CD14-positive monocyte (primary cell): ENCODE measurements around the gene MAP1LC3B2. TPM values are rescaled to one million over a fixed set of nuclear protein-coding genes. Genes with fewer than 3 reads are reported as not detected.

Experiments used
- DNase-seq, 3 donors: peaks; one replicate each; pipeline ENCODE4 v3.0.0-alpha.2; 2011 to 2022
- H2AFZ ChIP-seq: 2 replicates; pipeline ENCODE4 v1.6.0; 2012; ENCODE audit warnings: mild to moderate bottlenecking, low read depth, low read length, inconsistent platforms; ENCODE audit not compliant: insufficient read depth, poor library complexity, severe bottlenecking
- H3K27ac ChIP-seq, 2 donors: 1 replicate in 1 of 2; 2 replicates in 1 of 2; pipeline ENCODE4 v1.5.1; 2012 to 2013; ENCODE audit warnings: low read length in 2 of 2, control low read depth in 1 of 2, inconsistent platforms in 1 of 2, low read depth in 1 of 2, mild to moderate bottlenecking in 1 of 2
- H3K27me3 ChIP-seq, 2 donors: one replicate each; pipeline versions ENCODE4 v1.6.0 to v1.6.1; 2011 to 2013; ENCODE audit warnings: low read length in 2 of 2; ENCODE audit not compliant: control insufficient read depth in 2 of 2, insufficient read depth in 2 of 2
- H3K36me3 ChIP-seq, 2 donors: replicated peaks in 1 of 2; 1 replicate in 1 of 2; 2 replicates in 1 of 2; pipeline versions ENCODE4 v1.5.1 to v1.6.1; 2012 to 2013; ENCODE audit warnings: low read length in 2 of 2, control low read depth in 1 of 2, inconsistent platforms in 1 of 2, mild to moderate bottlenecking in 1 of 2; ENCODE audit not compliant: insufficient read depth in 2 of 2, control insufficient read depth in 1 of 2
- H3K4me1 ChIP-seq, 2 donors: 1 replicate in 1 of 2; 2 replicates in 1 of 2; pipeline versions ENCODE4 v1.5.1 to v1.6.1; 2012 to 2013; ENCODE audit warnings: low read length in 2 of 2, control low read depth in 1 of 2, inconsistent platforms in 1 of 2, mild to moderate bottlenecking in 1 of 2, moderate library complexity in 1 of 2; ENCODE audit not compliant: insufficient read depth in 2 of 2, control insufficient read depth in 1 of 2
- H3K4me2 ChIP-seq: replicated peaks from 2 replicates; pipeline ENCODE3; 2012; ENCODE audit warnings: low read length, moderate library complexity, mild to moderate bottlenecking; ENCODE audit not compliant: poor library complexity, severe bottlenecking; ENCODE audit errors: extremely low read depth
- H3K4me3 ChIP-seq, 3 experiments: fragments of 200-600 bp in 1 of 3; sonication (generic) in 1 of 3; replicated peaks in 1 of 3; 1 replicate in 2 of 3; 2 replicates in 1 of 3; pipeline ENCODE4 v1.5.1; 2011 to 2013; ENCODE audit warnings: low read length in 3 of 3, mild to moderate bottlenecking in 3 of 3, control low read depth in 2 of 3, low read depth in 2 of 3, inconsistent platforms in 1 of 3, moderate library complexity in 1 of 3
- H3K79me2 ChIP-seq: 2 replicates; pipeline ENCODE4 v1.6.0; 2012; ENCODE audit warnings: mild to moderate bottlenecking, control low read depth, inconsistent platforms, low read length, moderate library complexity; ENCODE audit not compliant: insufficient read depth
- H3K9ac ChIP-seq: 2 replicates; pipeline ENCODE4 v1.6.0; 2017; ENCODE audit warnings: low read length, mild to moderate bottlenecking; ENCODE audit not compliant: insufficient read depth, poor library complexity, severe bottlenecking
- H3K9me3 ChIP-seq, 2 donors: replicated peaks in 1 of 2; 1 replicate in 1 of 2; 2 replicates in 1 of 2; pipeline versions ENCODE4 v1.5.1 to v1.6.1; 2012 to 2013; ENCODE audit warnings: low read length in 2 of 2, control low read depth in 1 of 2; ENCODE audit not compliant: control insufficient read depth in 1 of 2, insufficient read depth in 1 of 2
- H4K20me1 ChIP-seq: 2 replicates; pipeline ENCODE4 v1.6.0; 2012; ENCODE audit warnings: mild to moderate bottlenecking, low read length, control low read depth, moderate library complexity; ENCODE audit not compliant: insufficient read depth
- H3K27ac Mint-ChIP-seq, 7 donors: one replicate each; pipeline ENCODE4 v1.8.0; 2020; ENCODE audit warnings: mild to moderate bottlenecking in 7 of 7, mixed read lengths in 7 of 7, moderate library complexity in 6 of 7, inconsistent platforms in 2 of 7
- H3K27me3 Mint-ChIP-seq, 3 donors: one replicate each; pipeline ENCODE4 v1.8.0; 2021 to 2022; ENCODE audit warnings: low read depth in 3 of 3, mild to moderate bottlenecking in 3 of 3, mixed read lengths in 3 of 3, moderate library complexity in 3 of 3, inconsistent platforms in 1 of 3
- H3K36me3 Mint-ChIP-seq, 2 donors: one replicate each; pipeline ENCODE4 v1.8.0; 2020; ENCODE audit warnings: mixed read lengths in 2 of 2, inconsistent platforms in 1 of 2, mild to moderate bottlenecking in 1 of 2
- H3K4me1 Mint-ChIP-seq: one replicate; pipeline ENCODE4 v1.8.0; 2020; ENCODE audit warnings: mild to moderate bottlenecking, mixed read lengths
- H3K4me3 Mint-ChIP-seq, 2 donors: one replicate each; pipeline ENCODE4 v1.8.0; 2020; ENCODE audit warnings: mild to moderate bottlenecking in 2 of 2, mixed read lengths in 2 of 2, moderate library complexity in 1 of 2
- H3K9me3 Mint-ChIP-seq, 7 donors: one replicate each; pipeline ENCODE4 v1.8.0; 2020 to 2022; ENCODE audit warnings: mixed read lengths in 7 of 7, mild to moderate bottlenecking in 6 of 7, moderate library complexity in 6 of 7, inconsistent platforms in 2 of 7
- CTCF ChIP-seq: fragments of 200-600 bp; IDR thresholded peaks from one replicate; pipeline ENCODE4 v1.8.0; 2022; ENCODE audit warnings: antibody characterized with exemption, mild to moderate bottlenecking
- WGBS: methylation state at CpG from one replicate; pipeline ENCODE4 v1.1.5; 2013; ENCODE audit warnings: missing lambda C conversion rate; ENCODE audit not compliant: insufficient coverage; 5-methylcytosine and 5-hydroxymethylcytosine counted together
- intact Hi-C, 2 donors: fragments of 100-400 bp; cut with micrococcal nuclease; formaldehyde crosslinking; loops; one replicate each; pipeline versions ENCODE4 v1.15.0 to v1.15.1; 2023
- polyA plus RNA-seq, 3 donors: library from polyadenylated mRNA; depleted of rRNA in 1 of 3; unstranded in 2 of 3; stranded (reverse) in 1 of 3; fragments of 300-500 nt in 2 of 3; fragments of >200 nt in 1 of 3; fragmentation: Illumina TruSeq in 2 of 3; gene quantifications; 1 replicate in 2 of 3; 2 replicates in 1 of 3; pipeline ENCODE4 v1.2.3, GENCODE V29; 2012 to 2021

MAP1LC3B2 gene
- polyA plus RNA-seq, 3 donors, result 2.6 to 12.9 (median 6.4) TPM

- no peak for DNase-seq
- no peak overlapping the region for H3K4me2 ChIP-seq
- no peak overlapping the region for H3K4me3 ChIP-seq
- no peaks in the 10 kb centered on the region for H3K9me3 ChIP-seq
- intact Hi-C loops, result loop anchor here (2.0 to 10.0 kb wide), 3 partner anchors 43 to 321 kb away; partner anchors contain the start of gene MED13L (in 1 of the 2)
- H4K20me1 ChIP-seq, result no peaks in the 10 kb centered on the region
- Mint-ChIP-seq H3K27ac (peak overlapping the region in 6 of 7 donors; percentile 15 to 100 (median 54)), H3K9me3 (peaks cover 0 to 5% (median 0%) of the 10 kb centered on the region in 7 donors), H3K36me3 (peaks cover 3 to 4% of the 10 kb centered on the region in 2 donors), H3K4me3 (no peak overlapping the region), H3K4me1 (peaks cover 63% of the 10 kb centered on the region), H3K27me3 (peaks cover 0 to 1% (median 0%) of the 10 kb centered on the region in 3 donors)
- no peaks in the 10 kb centered on the region for H3K27me3 ChIP-seq
- H3K79me2 ChIP-seq, result no peaks in the 10 kb centered on the region
- peaks cover 56 to 62% of the 10 kb centered on the region in 2 donors for H3K4me1 ChIP-seq
- peak overlapping the region in 1 of 2 donors; percentile 99 for H3K27ac ChIP-seq
- no peak overlapping the region for H3K9ac ChIP-seq
- H3K36me3 ChIP-seq, result no peaks in the 10 kb centered on the region
- no peak for TF ChIP-seq CTCF
- no peak overlapping the region for H2AFZ ChIP-seq
Measured at GRCh38 chr12:116595672-116596071, 36.5 kb downstream of the MAP1LC3B2 start.

GRCh38 chr12:116597886-116598285 is 38.7 kb downstream of the MAP1LC3B2 start:
- TF ChIP-seq CTCF, result no peak
- Histone ChIP-seq H2AFZ (peak overlapping the region; percentile 12), H3K79me2 (no peaks in the 10 kb centered on the region), H3K27me3 (no peaks in the 10 kb centered on the region), H3K36me3 (no peaks in the 10 kb centered on the region), H4K20me1 (no peaks in the 10 kb centered on the region), H3K4me3 (no peak overlapping the region), H3K4me1 (peaks cover 53 to 57% of the 10 kb centered on the region in 2 donors), H3K9me3 (no peaks in the 10 kb centered on the region), H3K27ac (no peak overlapping the region), H3K4me2 (no peak overlapping the region), H3K9ac (no peak overlapping the region)
- DNase-seq, result no peak
- H3K9me3 Mint-ChIP-seq, result peaks cover 0 to 5% (median 0%) of the 10 kb centered on the region in 7 donors
- H3K4me1 Mint-ChIP-seq, result peaks cover 65% of the 10 kb centered on the region
- H3K4me3 Mint-ChIP-seq, result no peak overlapping the region
- WGBS, result 100% methylated on average over 1 of the region's 1 CpG
- intact Hi-C loops, result loop anchor here (5.0 to 10.0 kb wide), 2 partner anchors 261 to 323 kb away; partner anchors contain the start of gene MED13L (in 1 of the 2)
- peak overlapping the region in 3 of 7 donors; percentile 18 to 84 (median 81) for H3K27ac Mint-ChIP-seq
- peaks cover 2 to 4% of the 10 kb centered on the region in 2 donors for H3K36me3 Mint-ChIP-seq
- H3K27me3 Mint-ChIP-seq, result peaks cover 0 to 1% (median 0%) of the 10 kb centered on the region in 3 donors
